Right kidney (tissue), 1 donor: ENCODE data around the gene TGFBR2.

Source experiments
- DNase-seq: peaks from one replicate; pipeline ENCODE4 v3.0.0-alpha.2; 2016

Gene TGFBR2

DNA sequence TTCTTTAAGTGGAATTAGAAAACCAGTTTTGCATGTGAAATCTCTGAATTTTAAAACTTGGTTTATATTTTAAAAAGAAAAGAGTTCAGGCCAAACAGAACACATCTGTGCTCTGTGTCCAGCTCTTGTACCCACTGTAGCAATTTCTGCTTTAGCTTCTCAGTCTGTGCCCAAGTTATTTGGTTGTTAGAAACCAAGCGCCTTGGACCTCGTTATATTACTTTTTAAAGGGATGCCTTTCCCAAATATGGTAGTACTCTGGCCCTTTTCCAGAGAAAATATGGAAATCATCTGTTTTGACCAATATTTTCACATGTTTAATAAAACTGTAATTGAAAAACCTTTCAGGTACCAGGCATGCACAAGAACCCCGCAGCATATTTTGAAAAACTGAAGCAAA is 27.3 kb downstream of the TGFBR2 start:
- DNase-seq, result no peak

DNA sequence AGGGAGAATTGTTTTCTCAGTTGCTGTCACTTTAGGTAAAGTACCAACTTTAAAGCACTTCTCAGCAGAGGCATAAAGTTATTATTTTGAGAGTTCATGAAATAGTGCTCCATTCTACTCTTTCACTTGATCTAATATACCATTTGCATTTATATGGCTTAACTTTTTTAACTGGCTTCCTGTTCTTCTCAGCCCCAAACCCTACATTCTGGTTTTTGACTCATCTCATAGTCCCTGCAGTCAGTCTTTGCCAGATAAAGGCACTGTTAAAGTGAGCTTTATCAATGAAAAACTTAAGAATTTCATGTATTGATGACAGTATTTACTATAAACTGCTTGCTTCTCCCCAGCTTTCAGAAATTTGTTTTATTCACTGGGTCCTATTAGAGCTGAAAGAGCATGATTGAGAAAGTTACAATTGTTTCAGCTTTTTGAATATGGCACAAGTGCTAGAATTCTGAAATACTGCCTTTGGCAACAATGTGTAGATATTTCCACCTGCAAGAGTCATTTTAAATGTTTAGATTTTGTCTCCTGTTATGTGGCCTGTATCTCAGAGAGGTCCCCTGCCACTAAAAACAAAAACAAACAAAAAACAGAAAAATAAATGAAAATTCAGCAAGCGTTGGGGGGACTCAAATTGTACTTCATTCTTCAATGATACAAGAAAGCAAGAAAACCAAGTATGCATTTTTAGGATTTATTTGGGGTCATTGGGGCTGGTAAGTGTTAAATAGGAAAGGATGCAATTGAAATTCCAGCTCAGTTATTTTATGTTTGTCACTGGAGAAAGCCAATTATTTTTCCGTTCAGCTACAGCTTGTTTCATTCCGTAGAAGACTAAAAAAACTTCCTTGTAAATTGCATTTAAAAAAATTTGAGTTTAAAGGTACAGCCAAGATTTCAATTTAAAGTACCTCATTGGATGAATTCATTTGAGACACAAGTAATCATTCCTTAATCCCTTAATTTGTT is 28.6 kb downstream of the TGFBR2 start:
- DNase-seq, result no peak

DNA sequence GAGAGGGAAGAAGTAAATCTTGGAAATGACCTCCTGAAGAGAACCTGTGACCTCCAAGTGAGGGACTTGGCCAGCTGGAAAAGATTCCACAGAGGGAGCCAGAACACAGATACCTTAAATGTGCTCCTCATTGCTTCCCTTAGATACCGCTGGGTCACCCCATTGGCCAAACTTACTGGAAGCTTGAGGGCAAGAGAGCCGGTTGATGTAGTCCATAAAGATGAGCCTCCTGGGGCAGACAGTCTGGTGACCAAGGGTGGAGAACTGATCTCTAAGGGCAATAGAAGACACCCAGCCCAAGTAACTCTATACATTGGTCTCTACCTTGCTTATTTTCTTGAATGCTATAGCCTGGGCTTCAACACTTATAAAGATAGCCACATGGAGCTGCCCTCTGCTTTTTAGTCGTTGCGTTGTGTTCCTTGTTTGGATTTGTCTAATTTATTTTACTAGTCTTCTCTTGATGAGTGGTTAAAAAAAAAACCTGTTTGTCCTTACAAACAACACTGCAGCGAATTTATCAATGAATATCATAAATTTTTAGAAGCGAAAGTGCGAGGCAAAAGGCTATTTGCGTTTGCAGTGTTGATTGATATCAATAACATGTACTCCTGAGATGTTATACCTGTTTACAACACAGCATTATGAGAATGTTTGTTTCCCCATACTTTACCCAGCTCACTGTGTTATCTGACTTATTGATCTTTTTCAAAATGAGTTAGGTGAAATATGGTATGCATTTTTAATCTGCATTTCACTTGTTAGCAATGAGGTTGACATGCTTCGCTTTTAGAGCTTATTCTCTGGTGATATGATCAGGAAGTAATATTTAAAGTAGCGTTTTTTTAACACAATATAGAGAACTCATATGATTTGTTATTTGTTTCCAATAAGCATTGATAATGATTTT is 31.2 kb downstream of the TGFBR2 start:
- DNase-seq, result no peak

DNA sequence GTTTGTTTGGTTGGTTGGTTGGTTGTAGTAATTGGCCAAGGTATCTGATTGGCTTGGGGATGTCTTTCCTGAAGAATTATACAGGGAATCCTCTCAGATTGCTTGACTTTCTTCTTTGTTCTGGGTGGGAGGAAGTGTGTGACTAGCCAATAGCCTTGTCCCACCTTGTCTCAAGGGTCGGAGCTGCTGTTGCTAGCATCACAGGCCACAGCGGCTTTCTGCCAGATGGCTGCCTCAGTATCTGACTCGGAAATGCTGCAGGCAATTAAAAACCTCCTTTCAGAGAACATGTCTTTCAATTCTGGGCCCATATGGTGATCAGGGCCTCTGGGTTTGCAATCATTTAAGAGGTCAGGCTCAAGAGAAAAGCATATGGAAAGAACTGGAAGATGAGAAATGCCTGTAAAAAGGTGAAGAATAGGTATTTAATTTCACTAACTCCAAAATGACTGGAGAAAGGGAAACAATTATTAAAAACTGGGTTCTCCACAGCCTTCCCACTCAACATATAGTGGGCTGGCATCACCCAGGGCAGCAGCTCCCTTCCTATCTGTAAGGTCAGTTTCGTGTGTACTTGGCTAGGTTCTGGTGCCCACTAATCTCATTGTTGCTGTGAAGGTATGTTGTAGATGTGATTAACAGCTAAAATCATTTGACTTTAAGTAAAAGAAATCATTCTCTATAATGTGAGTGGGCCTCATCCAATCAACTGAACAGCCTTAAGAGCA is 32.4 kb downstream of the TGFBR2 start:
- DNase-seq, result no peak

DNA sequence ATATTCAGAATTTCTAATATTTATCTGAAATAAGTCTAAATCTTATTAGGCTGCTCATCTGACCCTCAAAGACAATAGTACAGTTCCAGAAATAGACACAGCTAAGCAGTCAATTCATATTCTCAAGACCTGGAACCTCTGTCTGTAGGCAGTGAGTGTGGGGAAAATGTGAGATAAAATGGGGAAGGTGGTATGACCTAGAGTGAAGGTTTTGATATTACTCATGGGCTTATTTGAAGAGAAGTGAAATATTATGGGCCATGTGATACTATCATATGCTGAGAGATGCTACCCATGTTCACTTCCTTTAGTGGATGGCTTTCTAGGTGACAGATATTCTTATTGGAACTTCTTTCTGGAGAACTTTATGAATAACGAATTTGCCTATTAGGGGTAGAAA is 33.5 kb downstream of the TGFBR2 start:
- no peak for DNase-seq

DNA sequence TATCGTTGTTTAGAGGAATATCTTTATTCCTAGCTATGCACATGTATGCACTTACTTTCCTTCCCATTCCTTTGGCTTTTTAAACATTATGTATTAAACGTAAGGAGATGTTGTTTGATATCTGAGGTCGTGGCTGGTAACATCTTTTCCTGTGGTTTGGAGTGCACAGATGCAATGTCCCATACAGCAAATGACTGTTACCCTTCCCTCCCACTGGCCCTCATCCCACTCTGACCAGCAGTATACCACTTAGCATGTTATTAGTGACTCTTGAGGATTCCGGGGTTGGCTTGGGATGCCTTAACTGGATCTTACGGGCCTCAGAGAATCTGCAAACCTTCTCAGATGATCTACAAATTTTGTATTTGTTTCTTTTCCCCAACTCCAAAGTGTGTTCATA is 34.5 kb downstream of the TGFBR2 start:
- no peak for DNase-seq

DNA sequence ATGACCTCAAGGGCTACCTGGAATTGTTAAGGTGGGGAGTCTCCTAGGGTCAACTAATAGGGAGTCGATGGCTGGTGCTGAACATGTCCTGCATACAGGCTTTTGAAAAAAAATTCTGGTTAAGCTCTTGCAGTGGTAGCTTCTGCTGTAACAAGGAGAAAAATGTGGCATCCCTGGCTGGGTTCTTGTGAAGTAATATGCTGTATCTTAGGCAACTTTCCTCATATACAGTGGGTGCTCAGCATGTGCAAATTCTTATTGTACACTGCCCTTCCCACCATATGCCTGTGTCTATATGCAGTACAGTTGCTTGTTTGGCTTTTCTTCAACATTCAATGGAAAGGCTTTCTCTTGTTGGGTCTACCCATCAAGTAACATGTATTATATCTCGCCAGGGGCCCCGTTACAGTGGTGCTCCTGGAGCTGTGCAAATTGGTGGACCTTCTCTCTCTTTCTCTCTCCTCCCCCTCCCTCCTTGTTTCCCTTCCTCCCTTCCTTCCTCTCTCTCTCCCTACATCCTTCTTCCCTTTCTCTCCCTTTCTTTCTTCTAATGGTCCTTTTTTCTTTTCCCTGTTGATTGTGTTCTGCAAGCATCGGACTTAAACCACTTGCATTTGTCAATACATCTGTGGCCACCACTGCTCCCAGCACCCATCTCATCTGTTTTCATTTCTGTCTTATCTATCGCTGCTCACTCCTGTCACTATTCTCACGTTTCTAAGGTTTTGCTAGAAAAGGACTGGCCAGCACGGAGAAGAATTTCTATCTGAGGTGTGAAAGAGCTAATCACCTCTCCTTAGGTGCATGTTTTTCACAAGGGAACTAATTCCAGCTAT is 35.2 kb downstream of the TGFBR2 start:
- no peak for DNase-seq

DNA sequence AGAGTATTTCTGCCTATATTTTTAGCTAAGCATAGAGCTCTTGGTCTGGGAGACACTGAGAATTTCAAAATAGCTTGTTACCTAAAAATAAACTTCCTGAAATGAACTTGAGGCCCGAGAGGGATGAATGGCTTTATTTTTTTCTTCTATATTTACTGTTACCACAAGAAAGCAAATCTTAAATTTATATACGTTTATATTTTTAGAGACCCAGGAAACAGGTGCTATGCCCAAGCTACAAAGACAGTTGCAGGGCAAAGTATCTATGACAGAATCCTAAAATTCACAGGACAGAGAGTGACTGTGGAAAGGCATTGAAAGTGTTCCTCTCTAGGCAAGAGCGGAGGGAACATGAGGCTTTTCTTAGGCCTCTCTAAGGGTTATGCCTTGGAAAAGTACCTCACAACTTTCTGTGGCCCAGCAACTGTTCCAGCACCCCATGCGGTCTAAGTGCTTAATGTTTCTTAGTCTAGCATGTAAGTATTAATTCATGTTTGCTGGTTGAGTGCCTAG is 36.5 kb downstream of the TGFBR2 start:
- DNase-seq, result no peak

DNA sequence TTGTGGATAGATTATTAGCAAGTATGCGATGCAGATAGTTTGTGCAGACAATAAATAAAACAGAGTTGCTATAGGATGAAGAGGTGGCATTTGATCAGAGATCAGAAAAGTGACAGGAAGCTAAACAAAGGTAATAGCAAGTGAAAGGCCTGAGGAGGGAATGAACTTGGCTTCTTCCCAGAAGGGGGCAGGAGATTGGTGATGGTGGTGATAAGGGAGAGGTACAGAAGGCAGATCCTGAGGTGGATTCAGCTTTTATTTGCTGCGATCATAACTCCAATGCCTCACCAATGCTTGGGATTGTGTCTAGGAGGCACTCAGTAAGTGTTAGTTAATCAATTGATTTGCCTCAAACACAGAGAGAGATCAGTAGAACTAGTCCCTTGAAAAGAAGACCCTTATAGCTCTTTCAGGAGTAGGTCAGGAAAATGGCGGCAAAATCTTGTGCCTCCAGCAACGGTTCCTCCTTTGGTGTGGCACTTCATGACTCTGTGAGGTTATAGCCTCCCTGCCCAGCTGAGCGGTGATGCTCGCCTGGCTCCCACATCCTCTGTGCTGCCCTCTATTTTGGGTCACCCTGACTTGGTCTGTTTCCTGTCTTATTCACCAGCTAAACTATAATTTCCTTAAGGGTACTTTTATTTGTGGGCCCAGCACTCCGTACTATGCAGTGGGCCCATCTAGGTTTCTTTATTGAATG is 37.5 kb downstream of the TGFBR2 start:
- no peak for DNase-seq

DNA sequence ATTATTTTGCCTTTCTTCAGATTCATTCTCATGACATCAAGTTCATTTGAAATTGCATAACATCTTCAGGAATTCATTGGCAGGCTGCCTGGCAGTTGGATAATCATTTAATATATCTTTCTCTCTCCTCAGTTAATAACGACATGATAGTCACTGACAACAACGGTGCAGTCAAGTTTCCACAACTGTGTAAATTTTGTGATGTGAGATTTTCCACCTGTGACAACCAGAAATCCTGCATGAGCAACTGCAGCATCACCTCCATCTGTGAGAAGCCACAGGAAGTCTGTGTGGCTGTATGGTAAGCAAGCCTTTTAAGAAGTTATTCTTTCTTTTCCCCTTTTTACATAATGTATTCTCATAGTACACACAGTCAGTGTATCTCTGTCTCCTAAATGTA is 38.2 kb downstream of the TGFBR2 start:
- DNase-seq, result no peak

DNA sequence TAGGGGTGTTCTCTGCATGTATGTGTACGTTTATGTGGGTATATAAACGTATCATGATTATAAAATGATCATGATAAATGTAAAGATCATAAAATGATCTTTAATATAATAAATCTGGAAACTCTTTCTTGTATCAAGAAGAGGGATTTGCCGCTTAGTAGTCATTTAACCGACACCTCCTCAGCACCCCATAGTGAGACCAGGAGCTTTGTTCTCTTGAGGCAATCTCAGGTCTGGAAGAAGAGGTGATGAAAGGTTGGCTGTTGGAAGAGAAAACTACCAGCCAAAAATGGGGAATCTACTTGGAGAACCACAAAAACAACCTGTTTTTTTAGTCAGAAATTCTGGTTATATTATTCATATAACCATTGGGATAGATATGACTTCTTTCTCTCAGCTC is 38.7 kb downstream of the TGFBR2 start:
- no peak for DNase-seq

DNA sequence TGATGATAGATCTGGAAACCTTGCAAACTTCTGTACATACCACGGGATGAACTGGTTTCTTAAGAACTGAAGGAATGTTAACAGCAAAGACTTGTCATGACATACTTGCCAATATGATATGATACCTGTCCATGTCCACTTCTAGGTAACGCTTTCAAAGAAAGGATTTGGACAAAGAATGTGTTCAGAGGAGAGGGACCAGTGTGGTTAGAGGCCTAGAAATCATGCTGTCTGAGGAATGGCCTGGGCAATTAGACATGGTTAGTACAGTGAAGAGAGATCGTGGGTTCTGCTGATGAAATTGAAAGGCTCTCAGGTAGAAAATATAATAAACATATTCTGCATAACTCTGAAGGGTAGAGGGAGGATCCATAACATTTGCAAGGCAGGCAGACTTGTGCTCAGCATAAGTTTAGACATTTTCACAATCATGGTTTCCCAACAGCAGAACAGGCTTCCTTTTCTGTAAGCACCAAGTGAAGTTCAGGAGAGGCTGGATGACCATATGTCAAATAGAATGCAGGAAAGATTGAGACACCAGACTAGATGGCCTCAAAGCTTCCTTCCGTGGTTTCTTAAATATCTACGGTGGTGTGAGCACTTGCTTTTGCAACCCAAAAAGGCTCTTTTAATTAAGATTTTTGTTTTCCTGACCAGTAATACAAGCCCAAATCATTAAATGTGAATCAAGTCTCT is 39.9 kb downstream of the TGFBR2 start:
- no peak for DNase-seq

DNA sequence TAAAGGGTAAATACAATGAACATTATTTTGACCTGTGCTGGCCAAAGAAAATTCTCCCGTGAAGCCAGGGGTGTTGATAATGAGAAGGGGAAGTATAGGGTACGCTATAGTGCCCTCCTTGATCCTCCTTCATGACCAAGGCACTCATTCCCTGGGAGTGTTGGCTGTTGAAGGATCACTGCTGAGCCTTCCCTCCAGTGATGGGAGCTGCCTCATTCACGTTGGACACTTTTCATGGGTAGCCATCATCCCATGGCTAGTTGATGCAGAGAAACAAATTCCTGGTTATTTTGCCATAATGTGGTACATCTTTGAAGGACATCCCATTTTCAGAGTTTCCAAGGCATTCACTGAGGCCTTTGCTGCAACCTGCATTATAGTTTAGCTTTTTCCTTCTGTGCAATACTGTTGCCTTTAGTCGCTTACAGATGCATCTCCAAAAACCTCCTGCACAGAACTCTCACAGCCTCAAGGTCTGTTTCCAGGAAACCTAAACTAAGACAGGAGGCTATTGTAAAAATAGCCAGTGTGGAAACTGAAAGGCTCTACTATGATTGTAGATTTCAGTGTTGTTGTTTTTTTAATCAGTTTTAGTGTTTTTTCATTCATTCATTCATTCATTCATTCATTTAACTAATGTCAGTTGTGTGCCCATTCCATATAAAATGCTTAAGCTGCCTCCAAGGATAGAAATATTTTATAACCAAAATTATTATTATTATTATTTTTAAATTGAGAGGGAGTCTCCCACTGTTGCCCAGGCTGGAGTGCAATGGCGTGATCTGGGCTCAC is 40.8 kb downstream of the TGFBR2 start:
- DNase-seq, result no peak

DNA sequence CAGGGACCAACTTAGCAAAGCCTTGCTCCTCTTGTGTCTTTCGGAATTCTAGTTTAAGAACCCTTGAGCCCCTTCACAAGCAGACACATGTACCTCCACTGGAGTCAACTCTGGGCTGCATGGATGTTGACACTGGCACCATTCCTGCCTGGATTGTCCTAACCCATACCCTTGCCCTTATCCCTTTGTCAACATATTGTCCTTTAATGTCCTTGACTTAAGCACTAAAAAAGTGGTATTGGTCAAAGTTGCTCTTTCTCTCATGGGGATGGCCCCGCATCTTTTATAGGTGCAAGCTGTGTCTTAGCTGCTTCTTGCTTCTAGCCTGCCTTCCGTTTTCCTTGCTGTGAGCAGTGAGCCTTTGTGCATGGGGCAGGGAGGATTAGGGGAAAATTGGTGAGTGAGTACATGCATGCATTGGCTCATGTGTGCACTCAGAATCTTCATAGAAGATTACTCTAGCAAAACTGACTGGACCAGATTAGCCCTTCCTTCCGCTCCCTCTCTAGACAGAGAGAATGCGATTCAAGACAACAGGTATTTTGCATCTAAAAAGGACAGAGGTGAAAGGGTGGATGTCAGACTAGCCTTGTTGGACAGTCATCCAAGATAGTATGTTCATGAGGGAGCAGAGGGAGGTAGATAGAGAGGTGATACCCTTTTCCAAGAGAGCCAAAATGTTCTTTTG is 42.4 kb downstream of the TGFBR2 start:
- DNase-seq, result no peak

DNA sequence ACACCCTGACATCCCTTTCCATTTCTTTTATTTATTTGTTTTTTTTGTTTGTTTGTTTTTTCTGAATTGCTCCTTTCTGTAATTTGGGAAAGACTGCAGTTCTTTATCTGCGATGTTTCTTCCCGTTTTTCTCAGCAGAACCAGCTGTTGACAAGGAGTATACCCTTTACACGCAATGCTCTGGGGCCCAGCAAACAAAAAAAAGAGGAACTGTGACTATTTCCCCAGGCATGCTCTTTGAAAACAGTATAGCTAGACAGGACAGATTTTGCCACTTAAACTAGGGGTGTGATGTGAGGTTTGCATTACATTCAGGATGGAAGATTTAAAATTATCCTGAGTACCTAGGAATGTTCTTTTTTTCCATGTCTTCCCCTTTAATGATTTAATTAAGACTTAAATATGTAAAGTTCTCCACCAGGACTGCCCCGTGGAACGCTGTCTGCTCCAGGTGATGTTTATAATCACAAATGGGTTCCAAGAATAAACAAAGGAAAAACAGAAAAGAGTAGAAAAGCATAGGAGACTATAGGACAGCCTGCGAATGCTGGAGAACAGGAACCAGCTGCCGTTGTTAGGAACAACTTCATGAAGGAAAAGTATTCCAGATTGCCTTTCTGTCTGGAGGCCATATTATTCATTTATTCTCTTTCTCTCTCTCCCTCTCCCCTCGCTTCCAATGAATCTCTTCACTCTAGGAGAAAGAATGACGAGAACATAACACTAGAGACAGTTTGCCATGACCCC is 43.3 kb downstream of the TGFBR2 start:
- DNase-seq, result no peak

DNA sequence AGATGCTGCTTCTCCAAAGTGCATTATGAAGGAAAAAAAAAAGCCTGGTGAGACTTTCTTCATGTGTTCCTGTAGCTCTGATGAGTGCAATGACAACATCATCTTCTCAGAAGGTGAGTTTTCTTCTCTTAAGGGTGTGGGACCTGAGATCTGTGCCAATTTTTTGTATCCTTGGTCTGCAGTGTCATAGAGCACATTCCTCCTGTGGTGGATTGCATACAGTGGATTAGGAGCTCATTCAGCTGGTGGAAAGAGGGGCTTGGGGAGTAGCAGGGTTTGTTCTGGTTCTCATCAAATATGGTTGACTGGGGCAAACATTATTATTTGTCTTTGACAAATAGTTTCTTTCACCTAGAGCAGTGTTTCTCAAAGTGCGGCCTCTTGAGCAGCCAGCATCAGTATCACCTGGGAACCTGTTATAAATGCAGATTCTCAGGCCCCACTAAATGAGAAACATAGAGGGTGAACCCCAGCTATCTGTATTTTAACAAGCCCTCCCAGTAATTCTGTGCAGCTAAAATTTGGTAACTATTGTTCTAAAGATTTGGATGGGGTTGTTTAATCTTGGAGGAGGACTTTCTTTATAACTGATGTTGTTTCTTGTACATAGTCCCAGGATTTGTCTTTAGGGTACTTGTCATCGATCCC is 44.1 kb downstream of the TGFBR2 start:
- no peak for DNase-seq

DNA sequence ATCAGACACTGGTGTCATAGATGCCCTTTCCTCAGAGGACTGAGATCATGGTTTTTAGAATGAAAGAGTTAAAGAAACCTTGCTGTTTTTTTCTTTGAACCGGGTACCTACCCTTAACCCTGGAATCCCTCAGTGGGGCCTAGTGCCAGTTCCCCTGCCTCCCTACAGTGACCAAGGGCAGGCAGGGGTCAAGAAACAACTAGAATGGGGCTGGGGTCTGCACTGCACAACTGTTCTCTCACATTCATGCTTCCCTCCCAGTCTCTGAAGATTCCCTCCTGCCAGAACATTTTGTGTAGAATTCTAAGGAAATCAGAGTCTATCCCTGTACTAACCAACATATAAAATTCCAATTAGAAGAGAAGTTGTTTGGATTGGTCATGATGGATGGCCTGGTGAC is 47.9 kb downstream of the TGFBR2 start:
- no peak for DNase-seq
